Endodermal cell (in vitro differentiated cells): ENCODE measurements around the gene SHCBP1. TPM values are rescaled to one million over a fixed set of nuclear protein-coding genes. Genes with fewer than 3 reads are reported as not detected.

Experiments used
- DNase-seq: peaks from one replicate; pipeline ENCODE4 v3.0.0-alpha.2; 2017
- H3K27ac ChIP-seq: 2 replicates; pipeline ENCODE4 v1.5.1; 2013; ENCODE audit warnings: mild to moderate bottlenecking, low read depth, low read length, moderate library complexity
- H3K27me3 ChIP-seq: 2 replicates; pipeline ENCODE4 v1.6.1; 2013; ENCODE audit warnings: mild to moderate bottlenecking, low read length, moderate library complexity; ENCODE audit not compliant: insufficient read depth, control insufficient read depth, poor library complexity, severe bottlenecking
- H3K36me3 ChIP-seq: 2 replicates; pipeline ENCODE4 v1.7.0; 2013; ENCODE audit warnings: mild to moderate bottlenecking, low read length, moderate library complexity; ENCODE audit not compliant: control insufficient read depth, insufficient read depth
- H3K4me1 ChIP-seq: one replicate; pipeline ENCODE4 v1.7.0; 2013; ENCODE audit warnings: low read length; ENCODE audit not compliant: control insufficient read depth, insufficient read depth
- H3K4me3 ChIP-seq: 2 replicates; pipeline ENCODE4 v1.5.1; 2013; ENCODE audit warnings: mild to moderate bottlenecking, low read length, moderate library complexity
- H3K9ac ChIP-seq: 2 replicates; pipeline ENCODE4 v1.6.1; 2013; ENCODE audit warnings: mild to moderate bottlenecking, low read length, moderate library complexity; ENCODE audit not compliant: poor library complexity, severe bottlenecking; ENCODE audit errors: extremely low read depth
- H3K9me3 ChIP-seq: 2 replicates; pipeline ENCODE4 v1.6.1; 2013; ENCODE audit warnings: mild to moderate bottlenecking, low read length, moderate library complexity; ENCODE audit not compliant: control insufficient read depth
- H3K27ac Mint-ChIP-seq: 2 replicates; pipeline ENCODE4 v1.8.0; 2020; ENCODE audit warnings: mixed read lengths
- H3K27me3 Mint-ChIP-seq: 2 replicates; pipeline ENCODE4 v1.8.0; 2021; ENCODE audit warnings: mild to moderate bottlenecking, mixed read lengths; ENCODE audit not compliant: insufficient read depth
- H3K36me3 Mint-ChIP-seq: 2 replicates; pipeline ENCODE4 v1.8.0; 2020; ENCODE audit warnings: low read depth, mixed read lengths
- H3K4me1 Mint-ChIP-seq: 2 replicates; pipeline ENCODE4 v1.8.0; 2020; ENCODE audit warnings: mixed read lengths
- H3K4me3 Mint-ChIP-seq: 2 replicates; pipeline ENCODE4 v1.8.0; 2020; ENCODE audit warnings: mild to moderate bottlenecking, moderate library complexity, mixed read lengths
- H3K9me3 Mint-ChIP-seq: 2 replicates; pipeline ENCODE4 v1.8.0; 2020; ENCODE audit warnings: mild to moderate bottlenecking, mixed read lengths
- CTCF ChIP-seq: fragments of 200-600 bp; sonication (generic); conservative IDR thresholded peaks from 2 replicates; pipeline ENCODE4 v1.5.0; 2021; ENCODE audit warnings: antibody characterized with exemption, mild to moderate bottlenecking
- WGBS, 2 experiments: methylation state at CpG; one replicate each; pipeline versions ENCODE4 v1.1.5 to v1.1.7; 2013; ENCODE audit warnings: missing lambda C conversion rate in 2 of 2, mixed read lengths in 1 of 2; ENCODE audit not compliant: insufficient coverage in 1 of 2, insufficient read length in 1 of 2; 5-methylcytosine and 5-hydroxymethylcytosine counted together
- total RNA-seq, 2 donors: library from RNA; stranded (reverse); fragmentation: NEBNext Ultra II Directional in 1 of 2; extraction: Animal tissue kit (Norgen Biotek cat#: 25700) in 1 of 2; gene quantifications; 2 replicates in 1 of 2; 3 replicates in 1 of 2; pipeline ENCODE4 v1.2.1, GENCODE V29; 2021

Gene SHCBP1
- total RNA-seq, 2 donors from 2014 or later = 15.1 to 17.2 TPM

DNA sequence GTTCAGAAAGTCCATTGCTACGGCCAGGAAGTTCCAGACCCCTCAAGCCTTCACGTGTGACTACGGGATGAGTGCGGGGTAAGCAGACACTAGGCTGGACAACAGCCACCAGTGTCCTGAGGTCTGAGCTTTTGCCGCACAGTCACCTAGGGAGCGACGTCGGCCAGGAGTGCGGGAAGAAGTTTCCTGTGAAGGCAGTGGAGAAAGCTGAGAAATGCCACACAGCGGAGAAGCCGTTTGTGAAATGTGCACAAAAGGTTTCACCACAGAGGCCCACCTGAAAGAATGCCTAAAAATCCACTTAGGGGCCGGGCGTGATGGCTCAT lies 47.4 kb downstream of the SHCBP1 start:
- DNase-seq = no peak
- no peaks in the 10 kb centered on the region for H3K4me1 ChIP-seq
- H3K9ac ChIP-seq = no peak overlapping the region
- Mint-ChIP-seq H3K36me3 (no peaks in the 10 kb centered on the region), H3K4me3 (no peak overlapping the region), H3K27ac (peak overlapping the region; percentile 74), H3K9me3 (peaks cover 3% of the 10 kb centered on the region), H3K4me1 (no peaks in the 10 kb centered on the region), H3K27me3 (no peaks in the 10 kb centered on the region)
- H3K27ac ChIP-seq = no peak overlapping the region
- H3K9me3 ChIP-seq = no peaks in the 10 kb centered on the region
- no peak for TF ChIP-seq CTCF
- no peak overlapping the region for H3K4me3 ChIP-seq
- WGBS, 2 experiments = 85 to 88% methylated on average over 13 of the region's 13 CpGs
- H3K27me3 ChIP-seq = no peaks in the 10 kb centered on the region
- H3K36me3 ChIP-seq = no peaks in the 10 kb centered on the region

GRCh38 chr16:46573008-46573833 lies 48.0 kb downstream of the SHCBP1 start:
- no peaks in the 10 kb centered on the region for H3K36me3 Mint-ChIP-seq
- no peak for TF ChIP-seq CTCF
- DNase-seq = peak; percentile 72
- H3K27ac Mint-ChIP-seq = peak overlapping the region; percentile 74
- Histone ChIP-seq H3K4me1 (no peaks in the 10 kb centered on the region), H3K9me3 (no peaks in the 10 kb centered on the region), H3K4me3 (no peak overlapping the region), H3K27ac (no peak overlapping the region), H3K36me3 (no peaks in the 10 kb centered on the region), H3K27me3 (no peaks in the 10 kb centered on the region), H3K9ac (no peak overlapping the region)
- H3K27me3 Mint-ChIP-seq = no peaks in the 10 kb centered on the region
- H3K4me3 Mint-ChIP-seq = no peak overlapping the region
- no peaks in the 10 kb centered on the region for H3K4me1 Mint-ChIP-seq
- peaks cover 3% of the 10 kb centered on the region for H3K9me3 Mint-ChIP-seq
- WGBS, 2 experiments = 69 to 78% methylated on average over 19 to 26 of the region's 27 CpGs

DNA sequence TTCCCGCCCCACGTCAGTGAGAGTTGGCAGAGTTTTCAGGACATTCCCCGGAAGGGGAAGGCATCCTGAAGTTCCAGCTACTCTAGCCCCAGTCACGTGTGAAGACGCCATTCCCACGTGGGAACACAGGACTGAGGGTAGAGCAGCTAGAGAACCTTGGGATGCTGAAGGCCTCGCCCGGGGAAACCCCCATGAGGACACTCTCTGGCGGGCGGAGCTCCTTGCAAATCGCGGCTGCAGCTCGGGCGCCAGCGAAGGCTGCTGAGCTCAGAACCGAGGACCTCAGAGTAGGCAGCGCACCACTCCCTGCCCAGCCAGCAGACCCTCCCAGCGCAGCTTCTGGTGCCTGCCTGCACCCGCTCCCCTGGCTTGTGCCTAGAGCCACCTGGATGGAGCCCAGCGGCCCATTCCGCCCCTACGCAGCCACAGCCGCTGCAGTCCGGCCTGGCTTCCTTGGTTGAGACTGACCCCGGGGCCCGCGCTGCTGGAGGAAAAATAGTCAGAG lies 51.9 kb downstream of the SHCBP1 start:
- Histone ChIP-seq H3K4me1 (no peaks in the 10 kb centered on the region), H3K4me3 (no peak overlapping the region), H3K27me3 (no peaks in the 10 kb centered on the region), H3K27ac (no peak overlapping the region), H3K9me3 (no peaks in the 10 kb centered on the region), H3K36me3 (no peaks in the 10 kb centered on the region), H3K9ac (no peak overlapping the region)
- Mint-ChIP-seq H3K4me1 (no peaks in the 10 kb centered on the region), H3K4me3 (no peak overlapping the region), H3K27ac (no peak overlapping the region), H3K9me3 (peaks cover 3% of the 10 kb centered on the region), H3K36me3 (no peaks in the 10 kb centered on the region), H3K27me3 (no peaks in the 10 kb centered on the region)
- no peak for TF ChIP-seq CTCF
- no peak for DNase-seq
- 92 to 97% methylated on average over 18 to 27 of the region's 27 CpGs for WGBS, 2 experiments
